H1 (cell line): ENCODE measurements around the gene ATP6V1F. TPM values are rescaled to one million over a fixed set of nuclear protein-coding genes. Genes with fewer than 3 reads are reported as not detected.

Experiments
- CTCF ChIA-PET: fragments of 300-600 bp; sonication (Branson Sonifier 250); formaldehyde crosslinking; loops from one replicate; lab custom pipeline; 2021; ENCODE audit not compliant: partially characterized antibody; lab: Charles Lee
- POLR2A ChIA-PET: fragments of 300-600 bp; sonication (Branson Sonifier 250); formaldehyde crosslinking; loops from one replicate; lab custom pipeline; 2021; ENCODE audit warnings: inconsistent platforms; ENCODE audit not compliant: partially characterized antibody; lab: Charles Lee
- DNase-seq, 2 experiments: peaks; one replicate each; pipeline versions ENCODE4 v3.0.0 to v3.0.0-alpha.2; 2010 to 2022; ENCODE audit warnings: low spot score in 2 of 2, low read depth in 1 of 2, mixed read lengths in 1 of 2
- FAIRE-seq: peaks from 2 replicates; lab custom pipeline; 2011; peaks lifted over from hg19 to GRCh38; lab: Jason Lieb, UNC
- H2AFZ ChIP-seq: 2 replicates; pipeline ENCODE4 v1.8.1; 2012; ENCODE audit warnings: low read length, inconsistent platforms
- H2AK5ac ChIP-seq: 2 replicates; pipeline ENCODE4 v1.6.1; 2013; ENCODE audit warnings: low read depth, low read length
- H2BK120ac ChIP-seq: replicated peaks from 2 replicates; pipeline ENCODE3; 2013; ENCODE audit warnings: low read depth, low read length, inconsistent platforms
- H2BK12ac ChIP-seq: 2 replicates; pipeline ENCODE4 v1.6.1; 2013; ENCODE audit warnings: low read depth, low read length
- H2BK15ac ChIP-seq: 2 replicates; pipeline ENCODE4 v1.6.1; 2013; ENCODE audit warnings: low read length
- H2BK20ac ChIP-seq: 2 replicates; pipeline ENCODE4 v1.6.1; 2013; ENCODE audit warnings: low read length
- H2BK5ac ChIP-seq: 2 replicates; pipeline ENCODE4 v1.6.1; 2013; ENCODE audit warnings: low read depth, low read length
- H3K14ac ChIP-seq: 2 replicates; pipeline ENCODE4 v1.6.1; 2013; ENCODE audit warnings: inconsistent platforms; ENCODE audit not compliant: insufficient read length
- H3K18ac ChIP-seq: 2 replicates; pipeline ENCODE4 v1.6.1; 2013; ENCODE audit warnings: low read length; ENCODE audit errors: extremely low read depth
- H3K23ac ChIP-seq: 2 replicates; pipeline ENCODE4 v1.6.1; 2013; ENCODE audit warnings: inconsistent platforms; ENCODE audit not compliant: insufficient read length
- H3K23me2 ChIP-seq: 2 replicates; pipeline ENCODE4 v1.6.1; 2013; ENCODE audit warnings: low read depth, low read length
- H3K27ac ChIP-seq: 2 replicates; pipeline ENCODE4 v1.6.1; 2011; ENCODE audit warnings: low read depth, low read length, inconsistent platforms
- H3K27me3 ChIP-seq, 4 experiments: replicated peaks in 1 of 4; 1 replicate in 1 of 4; 2 replicates in 3 of 4; pipeline versions ENCODE4 v1.6.1 to v1.8.1; 2011 to 2013; ENCODE audit warnings: low read length in 3 of 4, mild to moderate bottlenecking in 3 of 4, inconsistent platforms in 2 of 4, mixed read lengths in 2 of 4, moderate library complexity in 1 of 4; ENCODE audit not compliant: control insufficient read depth in 3 of 4, insufficient read depth in 3 of 4; ENCODE audit errors: extremely low read depth in 1 of 4
- H3K36me3 ChIP-seq, 4 experiments: 2 replicates each; pipeline versions ENCODE4 v1.6.1 to v1.8.1; 2011 to 2013; ENCODE audit warnings: mild to moderate bottlenecking in 4 of 4, low read length in 3 of 4, moderate library complexity in 2 of 4, control low read depth in 1 of 4, inconsistent platforms in 1 of 4; ENCODE audit not compliant: insufficient read depth in 4 of 4, control insufficient read depth in 2 of 4
- H3K4ac ChIP-seq: replicated peaks from 2 replicates; pipeline ENCODE3; 2013; ENCODE audit warnings: low read length, low read depth, mixed read lengths, inconsistent platforms; ENCODE audit not compliant: insufficient read length
- H3K4me1 ChIP-seq, 4 experiments: replicated peaks in 1 of 4; 1 replicate in 1 of 4; 2 replicates in 3 of 4; pipeline versions ENCODE4 v1.6.1 to v1.8.1; 2011 to 2013; ENCODE audit warnings: low read length in 3 of 4, inconsistent platforms in 2 of 4, mixed read lengths in 1 of 4; ENCODE audit not compliant: insufficient read depth in 4 of 4, control insufficient read depth in 3 of 4
- H3K4me2 ChIP-seq, 2 experiments: 2 replicates each; pipeline versions ENCODE4 v1.6.1 to v1.8.1; 2011 to 2013; ENCODE audit warnings: low read depth in 2 of 2, low read length in 2 of 2, control low read depth in 1 of 2, inconsistent platforms in 1 of 2, mild to moderate bottlenecking in 1 of 2; ENCODE audit not compliant: insufficient read depth in 1 of 2
- H3K4me3 ChIP-seq, 4 experiments: fragments of 200-600, 300-600 bp in 1 of 4; sonication (generic), shearing (Covaris generic), sonication (Bioruptor Twin) in 1 of 4; 2 replicates each; pipeline versions ENCODE4 v1.5.1 to v1.8.1; 2011 to 2016; ENCODE audit warnings: low read length in 4 of 4, low read depth in 3 of 4, control low read depth in 2 of 4, inconsistent platforms in 2 of 4, mild to moderate bottlenecking in 2 of 4, mixed read lengths in 1 of 4, moderate library complexity in 1 of 4; ENCODE audit not compliant: insufficient read depth in 2 of 4; ENCODE audit errors: extremely low read depth in 1 of 4
- H3K56ac ChIP-seq: replicated peaks from 2 replicates; pipeline ENCODE3; 2013; ENCODE audit warnings: low read depth, mild to moderate bottlenecking, mixed read lengths, low read length, inconsistent platforms; ENCODE audit not compliant: insufficient read length
- H3K79me1 ChIP-seq: 2 replicates; pipeline ENCODE4 v1.6.1; 2013; ENCODE audit warnings: low read depth, low read length, control low read depth
- H3K79me2 ChIP-seq, 2 experiments: 2 replicates each; pipeline versions ENCODE4 v1.6.1 to v1.8.1; 2012 to 2013; ENCODE audit warnings: low read length in 2 of 2, mild to moderate bottlenecking in 2 of 2, inconsistent platforms in 1 of 2; ENCODE audit not compliant: insufficient read depth in 2 of 2, control insufficient read depth in 1 of 2
- H3K9ac ChIP-seq, 4 experiments: replicated peaks in 1 of 4; 1 replicate in 1 of 4; 2 replicates in 3 of 4; pipeline versions ENCODE4 v1.6.1 to v1.8.1; 2011 to 2013; ENCODE audit warnings: low read depth in 3 of 4, low read length in 3 of 4, control low read depth in 2 of 4, mild to moderate bottlenecking in 2 of 4, moderate library complexity in 2 of 4, inconsistent platforms in 1 of 4; ENCODE audit errors: extremely low read depth in 1 of 4
- H3K9me3 ChIP-seq, 2 experiments: 2 replicates each; pipeline versions ENCODE4 v1.6.1 to v1.8.1; 2012 to 2013; ENCODE audit warnings: mild to moderate bottlenecking in 2 of 2, moderate library complexity in 2 of 2, control low read depth in 1 of 2, inconsistent platforms in 1 of 2, low read depth in 1 of 2, low read length in 1 of 2, mixed read lengths in 1 of 2; ENCODE audit not compliant: insufficient read depth in 2 of 2
- H4K20me1 ChIP-seq, 2 experiments: replicated peaks in 1 of 2; 2 replicates each; pipeline versions ENCODE3 to v1.8.1; 2011 to 2013; ENCODE audit warnings: inconsistent platforms in 2 of 2, low read length in 2 of 2, mild to moderate bottlenecking in 1 of 2; ENCODE audit not compliant: insufficient read depth in 2 of 2, control insufficient read depth in 1 of 2
- H4K5ac ChIP-seq: 2 replicates; pipeline ENCODE4 v1.6.1; 2013; ENCODE audit warnings: low read length, low read depth, mixed read lengths, inconsistent platforms; ENCODE audit not compliant: insufficient read length
- H4K8ac ChIP-seq: 2 replicates; pipeline ENCODE4 v1.8.0; 2013; ENCODE audit warnings: mild to moderate bottlenecking, moderate library complexity, low read length, inconsistent platforms; ENCODE audit not compliant: insufficient read depth; ENCODE audit errors: extremely low read depth
- H4K91ac ChIP-seq: replicated peaks from 2 replicates; pipeline ENCODE3; 2013; ENCODE audit warnings: low read length, mixed read lengths, inconsistent platforms; ENCODE audit not compliant: insufficient read length
- ASH2L ChIP-seq: fragments of 200-600, 300-600 bp; sonication (generic); IDR thresholded peaks from one replicate; pipeline ENCODE4 v1.7.1; 2017; ENCODE audit warnings: low read length
- CBX5 ChIP-seq: fragments of 300-800, 300-1000 bp; sonication (generic); IDR thresholded peaks from 2 replicates; pipeline ENCODE4 v1.7.1; 2016; ENCODE audit warnings: antibody characterized with exemption, low read length, low read depth
- CTBP2 ChIP-seq: IDR thresholded peaks from 2 replicates; pipeline ENCODE4 v1.7.0; 2011; ENCODE audit warnings: borderline replicate concordance, mild to moderate bottlenecking, moderate library complexity, mixed read lengths, low read length; ENCODE audit not compliant: insufficient read depth, insufficient read length
- POU5F1 ChIP-seq: IDR thresholded peaks from 2 replicates; pipeline ENCODE4 v1.6.1; 2011; ENCODE audit warnings: low read depth, mild to moderate bottlenecking, low read length, moderate library complexity
- RBBP5 ChIP-seq: IDR thresholded peaks from 2 replicates; pipeline ENCODE4 v1.7.1; 2012; ENCODE audit warnings: low read depth, mild to moderate bottlenecking, inconsistent platforms, low read length, moderate library complexity, borderline replicate concordance
- TCF12 ChIP-seq: IDR thresholded peaks from 2 replicates; pipeline ENCODE4 v1.6.1; 2011; ENCODE audit warnings: low read depth, mild to moderate bottlenecking, low read length
- WGBS, 2 experiments: shearing (Covaris generic) in 1 of 2; methylation state at CpG; one replicate each; pipeline versions ENCODE4 v1.1.6 to v1.1.7; 2013 to 2015; ENCODE audit warnings: low lambda C conversion rate in 2 of 2, mixed read lengths in 2 of 2, inconsistent platforms in 1 of 2, low coverage in 1 of 2, missing lambda C conversion rate in 1 of 2; ENCODE audit not compliant: insufficient replicate concordance in 2 of 2, insufficient coverage in 1 of 2, insufficient read length in 1 of 2; ENCODE audit errors: extremely low coverage in 1 of 2, missing lambda C conversion rate in 1 of 2; 5-methylcytosine and 5-hydroxymethylcytosine counted together
- polyA plus RNA-seq, 7 experiments: library from polyadenylated mRNA; depleted of rRNA in 3 of 7; stranded (reverse) in 5 of 7; unstranded in 2 of 7; fragments of >200 nt in 5 of 7; fragments of 200-250 nt in 2 of 7; gene quantifications; 1 replicate in 5 of 7; 2 replicates in 1 of 7; 4 replicates in 1 of 7; pipeline versions ENCODE4 v1.2.1 to v1.2.3, GENCODE V29; 2011 to 2013; ENCODE audit warnings: missing spikeins in 2 of 7, mixed read lengths in 2 of 7
- total RNA-seq: library from RNA; stranded (reverse); fragmentation: NEBNext Ultra II Directional; extraction: Animal tissue kit (Norgen Biotek cat#: 25700); gene quantifications from 2 replicates; pipeline ENCODE4 v1.2.1, GENCODE V29; 2021

Gene ATP6V1F
- total and polyA plus RNA-seq, 2 of the 8 experiments (the other 6 are each of a cell fraction or from before 2014, with no cell fraction given) = 104 to 318 TPM

DNA sequence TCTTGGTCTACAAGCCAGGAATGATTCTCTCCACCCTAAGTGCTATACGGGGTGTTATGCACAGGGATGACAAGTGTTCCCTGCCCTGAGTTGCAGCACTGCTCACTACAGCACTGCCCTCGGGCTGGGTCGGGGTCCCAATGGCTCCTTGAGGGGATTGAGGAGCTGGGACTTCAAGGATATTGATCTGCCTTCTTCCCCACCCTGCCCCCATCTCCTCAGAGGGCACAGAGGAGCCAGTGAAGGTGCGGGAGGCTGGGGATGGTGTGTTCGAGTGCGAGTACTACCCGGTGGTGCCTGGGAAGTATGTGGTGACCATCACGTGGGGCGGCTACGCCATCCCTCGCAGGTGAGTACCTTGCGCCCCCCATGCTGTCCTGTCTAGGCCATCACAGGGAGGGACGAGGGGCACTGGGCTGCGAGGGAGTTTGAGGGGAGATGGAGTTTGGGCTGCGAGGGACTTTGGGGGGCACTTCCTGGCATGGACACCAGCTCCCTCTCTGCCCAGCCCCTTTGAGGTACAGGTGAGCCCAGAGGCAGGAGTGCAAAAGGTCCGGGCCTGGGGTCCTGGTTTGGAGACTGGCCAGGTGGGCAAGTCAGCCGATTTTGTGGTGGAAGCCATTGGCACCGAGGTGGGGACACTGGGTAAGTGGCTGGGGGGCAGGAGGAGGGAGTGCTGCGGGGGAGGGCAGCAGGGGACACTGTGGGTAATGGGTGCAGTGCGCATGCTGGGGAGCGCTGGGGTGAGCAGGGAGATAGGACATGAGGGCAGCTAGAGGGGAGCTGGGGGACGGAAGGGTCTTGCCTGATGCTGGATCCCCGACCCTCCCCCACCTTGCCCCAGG is 22.1 kb upstream of the ATP6V1F start:
- no peak overlapping the region for H3K23ac ChIP-seq
- no peak overlapping the region for H4K5ac ChIP-seq
- FAIRE-seq (no peak), DNase-seq (no peak)
- peak overlapping the region; percentile 46 for H3K4ac ChIP-seq
- H4K20me1 ChIP-seq = no peaks in the 10 kb centered on the region
- peak overlapping the region; percentile 72; the same call in 1 of the 2 replicates for H2AK5ac ChIP-seq
- H2BK12ac ChIP-seq = peak overlapping the region; percentile 62; the same call in 1 of the 2 replicates
- H3K27me3 ChIP-seq = no peaks in the 10 kb centered on the region; a peak in 1 of 7 replicates
- H3K36me3 ChIP-seq = no peaks in the 10 kb centered on the region
- ChIA-PET POLR2A (interaction anchor here (0.9 to 2.7 kb wide), 4 partner anchors 8 to 43 kb away, joined by 3 to 15 read pairs (median 4); no protein-coding TSS in a partner anchor), CTCF (interaction anchor here (0.6 to 11.5 kb wide), 21 partner anchors 6 to 87 kb away, joined by 3 to 148 read pairs (median 6); partner anchors contain the start of genes ATP6V1F and CCDC136)
- no peak overlapping the region for H3K56ac ChIP-seq
- no peak overlapping the region for H3K27ac ChIP-seq
- H3K4me2 ChIP-seq = no peak overlapping the region
- no peak overlapping the region for H2AFZ ChIP-seq
- H3K9me3 ChIP-seq = no peaks in the 10 kb centered on the region
- H4K8ac ChIP-seq = peak overlapping the region; percentile 47; the same call in 1 of the 2 replicates
- 90% methylated on average over 20 of the region's 23 CpGs; no CpG with 5 or more reads in 1 of the 2 experiments for WGBS, 2 experiments
- H3K4me1 ChIP-seq = peaks cover 0 to 10% (median 5%) of the 10 kb centered on the region in 4 experiments; a peak in 6 of 7 replicates
- no peak overlapping the region for H3K9ac ChIP-seq
- H2BK120ac ChIP-seq = no peak overlapping the region
- no peak overlapping the region for H3K18ac ChIP-seq
- no peaks in the 10 kb centered on the region for H3K79me1 ChIP-seq
- H3K4me3 ChIP-seq = no peak overlapping the region
- H4K91ac ChIP-seq = peak overlapping the region; percentile 55
- peak overlapping the region; percentile 75; the same call in 1 of the 2 replicates for H2BK5ac ChIP-seq
- no peak overlapping the region for H3K14ac ChIP-seq
- H2BK15ac ChIP-seq = peak overlapping the region; percentile 46; the same call in 1 of the 2 replicates
- H3K79me2 ChIP-seq = no peaks in the 10 kb centered on the region
- no peak overlapping the region for H2BK20ac ChIP-seq
- no peaks in the 10 kb centered on the region for H3K23me2 ChIP-seq
- TF ChIP-seq CBX5 = no peak
- TF ChIP-seq POU5F1 = no peak
- TF ChIP-seq TCF12 = no peak
- no peak for TF ChIP-seq ASH2L
- no peak for TF ChIP-seq CTBP2
- no peak for TF ChIP-seq RBBP5
